Occipital lobe (tissue), 2 donors: ENCODE measurements around the gene SMG6. TPM values are rescaled to one million over a fixed set of nuclear protein-coding genes. Genes with fewer than 3 reads are reported as not detected.

Source experiments
- DNase-seq: peaks from one replicate; lab custom pipeline; 2025; lab: John Stamatoyannopoulos, UW
- total RNA-seq: library from RNA; depleted of rRNA; stranded (reverse); fragments of >200 nt; gene quantifications from one replicate; pipeline ENCODE4 v1.2.3, GENCODE V29; 2014

Gene SMG6
- total RNA-seq, 1 donor from 2014 or later = 19.8 TPM

GRCh38 chr17:2050300-2051060 lies 253.1 kb downstream of the SMG6 start:
- peak; percentile 66 for DNase-seq

GRCh38 chr17:2049333-2050299 lies 254.0 kb downstream of the SMG6 start:
- DNase-seq = peak; percentile 82

DNA sequence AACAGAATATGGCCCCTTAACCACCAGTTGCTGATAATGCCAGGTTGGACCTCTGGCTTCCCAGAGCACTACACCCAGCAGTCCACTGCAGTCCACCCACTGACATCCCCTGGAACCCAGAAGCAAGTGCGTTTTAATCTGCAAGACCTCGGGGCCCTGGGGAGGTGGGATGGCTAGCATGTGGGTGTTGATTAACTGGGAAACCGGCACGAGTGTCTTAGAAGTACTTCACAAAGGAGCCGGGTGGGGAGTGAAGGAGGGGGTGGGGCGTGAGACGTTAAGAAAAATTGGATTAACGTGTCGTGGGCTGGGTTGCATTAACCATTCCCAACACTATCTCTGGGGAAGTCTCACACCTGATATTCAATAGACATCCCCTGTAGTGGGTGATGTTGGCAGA lies 254.8 kb downstream of the SMG6 start:
- DNase-seq = no peak

DNA sequence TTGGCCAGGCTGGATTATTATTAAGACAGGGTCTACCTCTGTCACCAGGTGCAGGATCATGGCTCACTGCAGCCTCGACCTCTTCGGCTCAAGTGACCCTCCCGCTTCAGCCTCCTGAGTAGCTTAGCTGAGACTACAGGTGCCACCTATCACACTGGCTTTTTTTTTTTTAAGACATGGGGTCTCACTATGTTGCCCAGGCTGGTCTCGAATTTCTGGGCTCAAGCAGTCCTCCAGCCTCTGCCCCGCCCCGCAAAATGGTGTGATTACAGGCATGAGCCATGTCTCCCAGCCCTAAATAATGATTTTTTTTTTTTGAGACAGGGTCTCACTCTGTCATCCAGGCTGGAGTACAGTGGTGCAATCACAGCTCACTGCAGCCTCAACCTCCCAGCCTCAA lies 256.0 kb downstream of the SMG6 start:
- no peak for DNase-seq

- DNase-seq = no peak
Observed at GRCh38 chr17:2044263-2044894, 259.2 kb downstream of the SMG6 start.

GRCh38 chr17:2043785-2044184 lies 259.8 kb downstream of the SMG6 start:
- no peak for DNase-seq

DNA sequence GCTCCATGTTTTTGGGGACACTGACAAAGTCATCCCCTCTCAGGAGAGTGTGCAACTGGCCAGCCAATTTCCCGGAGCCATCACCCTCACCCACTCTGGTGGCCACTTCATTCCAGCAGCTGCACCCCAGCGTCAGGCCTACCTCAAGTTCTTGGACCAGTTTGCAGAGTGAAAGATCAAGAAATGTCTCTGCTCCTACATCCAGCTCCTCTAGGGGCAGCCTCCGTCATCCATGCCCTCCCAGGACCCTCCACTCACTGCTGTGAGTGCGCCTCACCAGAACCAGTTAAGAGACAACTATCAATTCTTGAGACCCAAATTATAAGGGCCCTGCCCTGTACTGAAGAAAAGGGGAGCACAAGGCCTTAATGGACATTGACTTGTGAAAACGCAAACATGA lies 260.7 kb downstream of the SMG6 start:
- no peak for DNase-seq

- no peak for DNase-seq
Observed at GRCh38 chr17:2042390-2042847, 261.2 kb downstream of the SMG6 start.

- peak; percentile 86 for DNase-seq
Observed at GRCh38 chr17:2041561-2042389, 261.8 kb downstream of the SMG6 start, which contains the start of gene OVCA2. OVCA2 (plus strand) TSS chr17:2042022; CDS start chr17:2042048, 26 bp downstream.

DNA sequence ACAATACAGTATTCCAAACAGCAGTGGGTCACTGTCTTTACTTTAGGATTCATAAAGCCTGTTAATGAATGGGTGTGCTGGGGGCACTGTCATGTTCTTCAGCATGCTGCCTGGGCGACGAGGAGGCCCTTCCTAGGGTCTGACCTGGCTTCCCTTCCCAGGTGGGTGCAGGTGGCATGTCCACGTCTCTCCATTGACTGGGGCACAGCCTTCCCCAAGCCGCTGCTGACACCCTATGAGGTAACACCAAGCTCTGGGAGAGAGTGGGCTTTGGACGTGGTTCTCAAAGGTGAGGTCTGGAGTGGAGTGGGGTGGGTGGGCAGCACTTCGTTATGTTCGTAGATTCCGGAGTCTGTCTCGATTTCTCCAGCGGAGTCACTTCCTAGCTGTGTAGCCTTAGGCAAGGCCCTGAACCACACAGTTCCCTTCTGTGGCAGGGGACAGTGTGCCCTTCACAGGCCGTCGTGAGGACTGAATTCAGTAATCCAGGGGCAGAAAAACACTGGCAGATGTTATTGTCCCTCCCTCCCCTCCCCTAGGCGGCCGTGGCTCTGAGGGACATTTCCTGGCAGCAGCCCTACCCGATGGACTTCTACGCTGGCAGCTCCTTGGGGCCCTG lies 262.5 kb downstream of the SMG6 start:
- no peak for DNase-seq

GRCh38 chr17:2040219-2040827 lies 263.3 kb downstream of the SMG6 start:
- DNase-seq = no peak

DNA sequence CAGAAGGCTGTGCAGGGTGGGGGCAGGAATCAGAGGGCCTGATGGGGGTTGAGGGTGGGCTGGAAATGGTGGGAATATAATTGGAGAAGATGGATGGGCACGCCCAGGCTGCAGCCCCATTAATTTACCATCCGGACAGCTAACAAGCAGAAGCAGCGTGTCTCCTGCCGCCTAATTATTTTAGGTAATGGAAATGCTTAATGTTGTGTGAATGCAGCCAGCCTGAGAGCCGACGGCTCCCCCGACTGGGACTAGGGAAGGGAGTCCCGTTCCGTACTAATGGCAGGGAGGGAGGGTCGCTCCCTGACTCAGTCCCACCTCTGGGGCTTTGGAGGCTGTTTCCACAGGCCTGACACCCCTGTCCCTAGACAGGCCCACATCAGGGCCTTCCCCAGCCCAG lies 266.4 kb downstream of the SMG6 start:
- no peak for DNase-seq

GRCh38 chr17:2035541-2036488 lies 267.8 kb downstream of the SMG6 start:
- no peak for DNase-seq

GRCh38 chr17:2034806-2035540 lies 268.6 kb downstream of the SMG6 start:
- DNase-seq = no peak

DNA sequence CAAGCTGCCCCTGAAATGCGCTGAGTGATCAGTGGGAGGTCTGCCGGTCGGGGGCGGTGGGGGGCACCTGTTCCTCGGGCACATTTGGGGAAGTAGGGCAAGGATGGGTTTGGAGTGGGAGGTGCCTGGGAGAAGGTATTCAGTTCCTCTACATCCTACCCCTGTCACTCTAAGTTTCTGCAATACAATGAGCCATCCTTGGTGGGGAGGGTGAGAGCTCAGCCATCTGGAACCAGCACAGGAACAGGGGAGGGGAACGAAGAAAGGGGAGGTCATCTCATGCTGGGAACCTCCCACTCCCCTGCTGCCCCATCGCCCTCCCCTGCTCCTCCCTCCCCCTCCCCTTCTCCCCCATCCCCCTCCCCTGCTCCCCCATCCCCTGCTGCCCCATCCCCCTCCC lies 269.4 kb downstream of the SMG6 start:
- no peak for DNase-seq

- no peak for DNase-seq
Observed at GRCh38 chr17:2033153-2033552, 270.4 kb downstream of the SMG6 start.

DNA sequence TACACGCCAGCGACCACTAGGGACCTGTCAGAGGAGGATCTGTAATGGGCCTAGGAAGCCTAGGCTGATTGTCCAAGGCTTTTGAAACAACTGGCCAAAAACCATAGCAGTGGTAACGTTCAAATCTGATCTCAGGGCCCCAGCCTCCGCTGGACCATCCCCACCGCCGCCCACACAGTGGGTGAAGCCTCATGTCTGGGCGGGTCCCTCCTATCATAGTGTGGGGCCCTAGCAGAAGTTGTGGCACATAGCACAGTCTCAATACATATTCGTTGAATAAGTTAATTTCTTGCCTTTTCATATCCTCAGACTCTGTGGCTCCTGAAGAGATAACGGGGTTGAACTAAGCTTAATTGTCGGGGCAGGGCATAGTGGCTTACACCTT lies 272.8 kb downstream of the SMG6 start:
- DNase-seq = no peak
